Stimulated activated CD4-positive, alpha-beta T cell treated with anti-CD3 and anti-CD28 coated beads, Interleukin-15, amount 100 ng/mL, for 24 hours (primary cell): Measurements from ENCODE around the gene PSAT1.

Source experiments
- DNase-seq: peaks from one replicate; pipeline ENCODE4 v3.0.0-alpha.2; 2020

PSAT1 gene

DNA sequence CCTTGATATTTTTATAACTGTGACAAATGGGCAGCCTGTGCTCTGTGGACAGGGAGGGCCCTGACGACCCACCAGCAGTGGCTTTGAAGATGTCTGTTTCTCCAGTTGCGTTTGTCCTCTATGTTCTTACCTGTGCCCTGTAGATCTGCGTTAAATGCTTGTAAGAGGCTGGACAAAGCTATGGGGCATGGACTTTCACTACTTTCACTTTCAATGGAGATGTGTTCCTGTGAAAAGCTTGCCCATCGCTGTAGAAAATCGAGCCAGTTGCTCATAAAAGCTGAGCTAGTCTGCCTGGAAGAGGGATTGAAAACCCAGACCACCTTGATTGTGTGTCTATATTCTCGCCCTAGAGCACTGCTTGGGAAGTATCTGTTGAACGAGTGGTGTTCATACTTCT is 74.1 kb downstream of the PSAT1 start:
- DNase-seq = no peak

GRCh38 chr9:78371981-78372380 is 75.1 kb downstream of the PSAT1 start:
- DNase-seq = no peak
